ENCODE data around the gene RHNO1. TPM values are rescaled to one million over a fixed set of nuclear protein-coding genes. Genes with fewer than 3 reads are reported as not detected.

Gene RHNO1
- total RNA-seq, 4 donors from 2014 or later = 5.8 to 23.0 (median 17.8) TPM

- Histone ChIP-seq H3K4me3 (no peak overlapping the region), H3K27me3 (no peaks in the 10 kb centered on the region), H3K36me3 (no peaks in the 10 kb centered on the region), H3K27ac (no peak overlapping the region), H3K4me1 (peaks cover 0 to 10% (median 2%) of the 10 kb centered on the region in 4 donors), H3K9me3 (no peaks in the 10 kb centered on the region)
- TF ChIP-seq CTCF (IDR thresholded peaks at IDR 0.05) (no peak), POLR2A (IDR thresholded peaks at IDR 0.05) (no peak)
- no peak for DNase-seq
These were observed 18.0 kb downstream of the RHNO1 start for GRCh38 chr12:2895051-2895451.

- no peak for DNase-seq
- H3K27ac ChIP-seq = no peak overlapping the region
- no peaks in the 10 kb centered on the region for H3K36me3 ChIP-seq
- no peaks in the 10 kb centered on the region for H3K27me3 ChIP-seq
- H3K4me1 ChIP-seq = peaks cover 0 to 6% (median 2%) of the 10 kb centered on the region in 4 donors
- no peaks in the 10 kb centered on the region for H3K9me3 ChIP-seq
- no peak overlapping the region for H3K4me3 ChIP-seq
- TF ChIP-seq CTCF (IDR thresholded peaks at IDR 0.05) = no peak
- TF ChIP-seq POLR2A (IDR thresholded peaks at IDR 0.05) = no peak
These were observed 18.5 kb downstream of the RHNO1 start for GRCh38 chr12:2895511-2895910.

GRCh38 chr12:2897418-2897817, 20.4 kb downstream of the RHNO1 start:
- Histone ChIP-seq H3K4me3 (no peak overlapping the region), H3K27me3 (no peaks in the 10 kb centered on the region), H3K4me1 (no peaks in the 10 kb centered on the region), H3K9me3 (no peaks in the 10 kb centered on the region), H3K36me3 (no peaks in the 10 kb centered on the region), H3K27ac (no peak overlapping the region)
- TF ChIP-seq POLR2A (IDR thresholded peaks at IDR 0.05) = no peak
- TF ChIP-seq CTCF (IDR thresholded peaks at IDR 0.05) = no peak
- DNase-seq = no peak

- TF ChIP-seq POLR2A (IDR thresholded peaks at IDR 0.05) (no peak), CTCF (IDR thresholded peaks at IDR 0.05) (no peak)
- H3K9me3 ChIP-seq = no peaks in the 10 kb centered on the region
- peak in 1 of 3 donors; percentile 2 for DNase-seq
- no peak overlapping the region for H3K4me3 ChIP-seq
- H3K27ac ChIP-seq = no peak overlapping the region
- no peaks in the 10 kb centered on the region for H3K4me1 ChIP-seq
- H3K36me3 ChIP-seq = no peaks in the 10 kb centered on the region
- no peaks in the 10 kb centered on the region for H3K27me3 ChIP-seq
These were observed 23.6 kb downstream of the RHNO1 start for GRCh38 chr12:2900642-2901041.

- H3K27ac ChIP-seq = no peak overlapping the region
- no peaks in the 10 kb centered on the region for H3K9me3 ChIP-seq
- TF ChIP-seq CTCF (IDR thresholded peaks at IDR 0.05) (no peak), POLR2A (IDR thresholded peaks at IDR 0.05) (no peak)
- no peak overlapping the region for H3K4me3 ChIP-seq
- H3K27me3 ChIP-seq = no peaks in the 10 kb centered on the region
- H3K36me3 ChIP-seq = no peaks in the 10 kb centered on the region
- no peaks in the 10 kb centered on the region for H3K4me1 ChIP-seq
- peak in 1 of 3 donors; percentile 26 for DNase-seq
These were observed 25.4 kb downstream of the RHNO1 start for GRCh38 chr12:2902272-2902880.

- Histone ChIP-seq H3K36me3 (peaks cover 0 to 2% (median 0%) of the 10 kb centered on the region in 3 donors), H3K4me3 (no peak overlapping the region), H3K4me1 (no peaks in the 10 kb centered on the region), H3K27me3 (no peaks in the 10 kb centered on the region), H3K9me3 (no peaks in the 10 kb centered on the region), H3K27ac (no peak overlapping the region)
- peak in 1 of 3 donors; percentile 15 for DNase-seq
- TF ChIP-seq CTCF (IDR thresholded peaks at IDR 0.05) (no peak), POLR2A (IDR thresholded peaks at IDR 0.05) (no peak)
These were observed 27.2 kb downstream of the RHNO1 start for GRCh38 chr12:2904260-2904659.

Data from Peyer's patch (tissue), 4 donors.